ENCODE measurements around the gene PRIM2.
"Not testable (repeated sequence)": the region's sequence is repeated elsewhere in the genome, so short reads cannot be mapped to it uniquely, and the experiment has no call there.

- TF ChIP-seq, protein P1, sequence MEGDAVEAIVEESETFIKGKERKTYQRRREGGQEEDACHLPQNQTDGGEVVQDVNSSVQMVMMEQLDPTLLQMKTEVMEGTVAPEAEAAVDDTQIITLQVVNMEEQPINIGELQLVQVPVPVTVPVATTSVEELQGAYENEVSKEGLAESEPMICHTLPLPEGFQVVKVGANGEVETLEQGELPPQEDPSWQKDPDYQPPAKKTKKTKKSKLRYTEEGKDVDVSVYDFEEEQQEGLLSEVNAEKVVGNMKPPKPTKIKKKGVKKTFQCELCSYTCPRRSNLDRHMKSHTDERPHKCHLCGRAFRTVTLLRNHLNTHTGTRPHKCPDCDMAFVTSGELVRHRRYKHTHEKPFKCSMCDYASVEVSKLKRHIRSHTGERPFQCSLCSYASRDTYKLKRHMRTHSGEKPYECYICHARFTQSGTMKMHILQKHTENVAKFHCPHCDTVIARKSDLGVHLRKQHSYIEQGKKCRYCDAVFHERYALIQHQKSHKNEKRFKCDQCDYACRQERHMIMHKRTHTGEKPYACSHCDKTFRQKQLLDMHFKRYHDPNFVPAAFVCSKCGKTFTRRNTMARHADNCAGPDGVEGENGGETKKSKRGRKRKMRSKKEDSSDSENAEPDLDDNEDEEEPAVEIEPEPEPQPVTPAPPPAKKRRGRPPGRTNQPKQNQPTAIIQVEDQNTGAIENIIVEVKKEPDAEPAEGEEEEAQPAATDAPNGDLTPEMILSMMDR (IDR thresholded peaks at IDR 0.05; ENCODE audit: poor library complexity): not testable (repeated sequence)
- TF ChIP-seq EZH2 (IDR thresholded peaks at IDR 0.05; ENCODE audit: borderline replicate concordance); EZH2phosphoT487 (IDR thresholded peaks at IDR 0.05; ENCODE audit: low read depth, severe bottlenecking, unreplicated experiment): not testable (repeated sequence)
Observed at GRCh38 chr6:57443181-57443580, 125.8 kb downstream of the PRIM2 start.

Measured in hepatocyte (in vitro differentiated cells).